Measurements from ENCODE around the gene OTC. TPM values are rescaled to one million over a fixed set of nuclear protein-coding genes. Genes with fewer than 3 reads are reported as not detected.

Gene OTC
- total RNA-seq, 1 donor from 2014 or later, result not detected

DNA sequence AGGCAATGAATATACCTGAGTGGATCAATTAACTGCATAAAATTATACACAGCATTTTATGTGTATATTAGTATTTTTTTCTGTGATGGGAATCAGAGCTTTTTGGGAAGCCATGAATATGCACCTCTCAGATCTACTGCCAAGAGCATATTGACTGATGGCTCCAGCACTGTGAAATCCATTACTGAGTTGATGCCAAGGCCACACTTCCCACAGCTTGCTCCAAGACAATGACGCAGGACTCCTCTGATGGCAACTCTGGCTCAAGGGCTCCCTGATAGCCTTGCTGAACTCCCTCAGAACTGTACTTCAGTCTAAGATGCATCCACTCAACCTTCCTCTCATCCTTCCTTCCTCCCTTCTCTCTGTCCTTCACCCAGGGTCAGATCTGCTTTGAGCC lies 82.7 kb downstream of the OTC start:
- H3K4me1 Mint-ChIP-seq (ENCODE audit: low read depth), result no peaks in the 10 kb centered on the region
- intact Hi-C loops (cut with micrococcal nuclease), result no loop called here
- no peaks in the 10 kb centered on the region for H3K9me3 Mint-ChIP-seq
- no peak overlapping the region for H3K4me3 Mint-ChIP-seq
- H3K27me3 Mint-ChIP-seq (ENCODE audit: insufficient read depth), result no peaks in the 10 kb centered on the region
- no peak for DNase-seq (ENCODE audit: low spot score)
- H3K27ac Mint-ChIP-seq, result no peak overlapping the region
- H3K36me3 Mint-ChIP-seq (ENCODE audit: low read depth), result no peaks in the 10 kb centered on the region

DNA sequence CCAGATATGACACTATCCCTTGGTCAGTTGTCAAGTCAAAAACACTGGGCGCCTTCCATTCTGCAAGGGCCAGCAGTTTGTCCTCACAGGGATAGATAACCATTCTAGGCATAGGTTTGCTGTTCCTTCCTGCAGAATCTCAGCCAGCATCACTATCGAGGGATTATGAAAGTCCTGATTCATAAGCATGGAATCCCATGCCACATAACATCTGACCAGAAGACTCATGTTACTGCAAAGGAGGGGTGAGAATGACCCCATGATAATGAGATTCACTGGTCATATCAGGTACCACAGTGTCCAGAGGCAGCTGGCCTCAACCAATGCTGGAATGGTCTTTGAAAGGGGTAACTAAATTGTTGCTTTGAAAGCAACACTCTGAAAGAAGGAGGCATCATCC lies 84.7 kb downstream of the OTC start:
- Mint-ChIP-seq H3K27me3 (ENCODE audit: insufficient read depth) (no peaks in the 10 kb centered on the region), H3K4me1 (ENCODE audit: low read depth) (no peaks in the 10 kb centered on the region), H3K27ac (no peak overlapping the region), H3K9me3 (no peaks in the 10 kb centered on the region), H3K4me3 (no peak overlapping the region), H3K36me3 (ENCODE audit: low read depth) (no peaks in the 10 kb centered on the region)
- intact Hi-C loops (cut with micrococcal nuclease), result no loop called here
- DNase-seq (ENCODE audit: low spot score), result no peak

DNA sequence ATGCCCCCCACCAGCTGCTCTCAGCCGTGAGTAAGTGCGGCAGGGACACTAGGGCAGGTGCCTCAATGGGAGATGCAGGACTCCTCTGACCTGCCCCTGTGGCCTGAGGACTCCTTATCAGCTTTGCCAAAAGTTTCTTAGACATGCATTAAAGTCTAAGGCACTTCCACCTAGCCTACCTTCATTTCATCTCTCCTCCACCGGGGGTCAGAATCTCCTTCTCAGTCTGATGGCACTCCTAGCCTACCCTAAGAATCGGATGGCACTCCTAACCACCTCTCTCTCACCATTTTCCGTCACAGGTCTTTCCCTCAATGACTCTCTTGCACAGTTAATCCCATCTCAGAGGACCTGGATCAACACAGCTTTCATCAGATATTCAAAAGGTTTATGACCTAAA lies 85.9 kb downstream of the OTC start:
- no peak overlapping the region for H3K27ac Mint-ChIP-seq
- no peaks in the 10 kb centered on the region for H3K9me3 Mint-ChIP-seq
- H3K4me3 Mint-ChIP-seq, result no peak overlapping the region
- no peaks in the 10 kb centered on the region for H3K27me3 Mint-ChIP-seq (ENCODE audit: insufficient read depth)
- no peaks in the 10 kb centered on the region for H3K4me1 Mint-ChIP-seq (ENCODE audit: low read depth)
- intact Hi-C loops (cut with micrococcal nuclease), result no loop called here
- no peaks in the 10 kb centered on the region for H3K36me3 Mint-ChIP-seq (ENCODE audit: low read depth)
- no peak for DNase-seq (ENCODE audit: low spot score)

DNA sequence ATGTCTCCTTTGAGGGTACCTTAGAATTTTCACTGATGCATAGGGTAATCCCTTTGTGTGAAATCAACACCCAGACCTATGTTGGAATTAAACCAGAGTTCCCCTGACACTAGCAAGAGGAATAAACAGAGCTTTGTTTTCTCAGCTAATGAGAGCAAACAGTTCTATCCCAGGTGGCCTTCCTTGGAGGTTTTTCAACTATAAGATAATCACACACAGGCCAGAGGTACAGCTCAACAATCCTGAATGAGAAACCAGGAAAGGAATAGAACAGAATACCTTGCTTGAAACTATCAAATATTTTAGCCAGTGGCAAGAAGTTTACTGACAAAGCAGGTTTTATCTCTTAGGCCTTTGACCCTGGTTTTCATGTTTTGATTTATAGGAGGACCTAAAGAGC lies 100.2 kb downstream of the OTC start:
- intact Hi-C loops (cut with micrococcal nuclease), result no loop called here
- Mint-ChIP-seq H3K4me3 (no peak overlapping the region), H3K27ac (no peak overlapping the region), H3K36me3 (ENCODE audit: low read depth) (no peaks in the 10 kb centered on the region), H3K4me1 (ENCODE audit: low read depth) (no peaks in the 10 kb centered on the region), H3K27me3 (ENCODE audit: insufficient read depth) (no peaks in the 10 kb centered on the region), H3K9me3 (no peaks in the 10 kb centered on the region)
- no peak for DNase-seq (ENCODE audit: low spot score)

DNA sequence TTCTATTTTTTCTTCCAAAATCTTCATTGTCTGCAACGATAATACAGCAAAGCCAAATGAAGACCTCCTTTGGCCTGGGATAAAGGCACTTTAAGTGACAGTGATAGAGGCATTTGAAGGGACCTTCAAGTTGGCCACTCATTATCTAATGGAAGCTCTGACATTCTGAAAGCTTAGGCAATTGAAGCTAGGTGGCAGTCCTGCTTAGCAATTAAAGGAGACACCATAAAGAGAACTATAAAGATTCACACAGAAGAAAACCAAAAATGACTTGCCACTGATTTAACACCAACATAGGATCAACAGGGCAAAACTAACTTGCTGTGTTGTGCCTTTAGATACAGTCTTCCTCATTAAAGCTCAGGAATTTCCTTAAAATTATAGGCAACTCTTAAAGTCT lies 105.7 kb downstream of the OTC start:
- H3K27ac Mint-ChIP-seq, result no peak overlapping the region
- no peaks in the 10 kb centered on the region for H3K36me3 Mint-ChIP-seq (ENCODE audit: low read depth)
- DNase-seq (ENCODE audit: low spot score), result no peak
- intact Hi-C loops (cut with micrococcal nuclease), result no loop called here
- no peaks in the 10 kb centered on the region for H3K9me3 Mint-ChIP-seq
- no peaks in the 10 kb centered on the region for H3K4me1 Mint-ChIP-seq (ENCODE audit: low read depth)
- no peak overlapping the region for H3K4me3 Mint-ChIP-seq
- H3K27me3 Mint-ChIP-seq (ENCODE audit: insufficient read depth), result no peaks in the 10 kb centered on the region

DNA sequence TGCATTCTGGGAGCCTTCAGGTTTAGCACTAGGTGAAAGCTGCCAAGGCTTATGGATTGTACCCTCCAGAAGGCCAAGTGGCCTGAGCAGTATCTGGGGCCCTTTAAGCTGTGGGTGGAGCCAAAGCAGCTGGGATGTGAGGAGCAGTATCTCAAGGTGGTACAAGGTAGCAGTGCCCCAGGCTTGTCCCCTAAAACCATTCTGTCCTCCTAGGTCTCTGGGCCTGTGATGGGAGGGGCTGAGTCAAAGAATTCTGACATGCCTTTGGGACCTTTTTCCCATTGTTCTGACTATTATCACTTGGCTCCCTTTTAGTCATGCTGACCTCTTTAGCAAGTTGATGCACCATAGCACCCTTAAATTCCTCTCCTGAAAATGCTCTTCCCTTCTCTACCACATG lies 109.9 kb downstream of the OTC start:
- no peaks in the 10 kb centered on the region for H3K36me3 Mint-ChIP-seq (ENCODE audit: low read depth)
- no peaks in the 10 kb centered on the region for H3K4me1 Mint-ChIP-seq (ENCODE audit: low read depth)
- H3K27ac Mint-ChIP-seq, result no peak overlapping the region
- no peaks in the 10 kb centered on the region for H3K27me3 Mint-ChIP-seq (ENCODE audit: insufficient read depth)
- intact Hi-C loops (cut with micrococcal nuclease), result no loop called here
- no peak for DNase-seq (ENCODE audit: low spot score)
- no peaks in the 10 kb centered on the region for H3K9me3 Mint-ChIP-seq
- no peak overlapping the region for H3K4me3 Mint-ChIP-seq

DNA sequence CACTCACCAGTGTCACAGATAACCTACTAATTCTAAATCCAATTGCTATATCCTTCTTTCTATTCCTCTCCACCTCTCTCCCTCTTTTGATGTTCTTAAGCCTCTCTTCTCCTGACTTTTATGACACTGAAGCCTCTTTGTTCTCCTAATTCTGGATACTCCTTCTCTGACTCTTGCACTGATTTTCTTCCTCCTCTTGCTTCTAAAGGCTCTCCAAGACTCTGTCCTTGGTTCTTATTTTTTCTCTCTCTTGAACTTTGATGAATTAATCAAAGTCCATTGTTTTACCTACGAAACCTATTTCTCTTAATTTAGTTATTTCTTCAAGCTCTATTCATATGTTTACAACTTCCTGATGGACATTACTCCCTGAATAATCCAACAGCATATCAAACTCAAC lies 113.3 kb downstream of the OTC start:
- Mint-ChIP-seq H3K36me3 (ENCODE audit: low read depth) (no peaks in the 10 kb centered on the region), H3K4me3 (no peak overlapping the region), H3K9me3 (no peaks in the 10 kb centered on the region), H3K27me3 (ENCODE audit: insufficient read depth) (no peaks in the 10 kb centered on the region), H3K27ac (no peak overlapping the region), H3K4me1 (ENCODE audit: low read depth) (no peaks in the 10 kb centered on the region)
- no peak for DNase-seq (ENCODE audit: low spot score)
- intact Hi-C loops (cut with micrococcal nuclease), result no loop called here

DNA sequence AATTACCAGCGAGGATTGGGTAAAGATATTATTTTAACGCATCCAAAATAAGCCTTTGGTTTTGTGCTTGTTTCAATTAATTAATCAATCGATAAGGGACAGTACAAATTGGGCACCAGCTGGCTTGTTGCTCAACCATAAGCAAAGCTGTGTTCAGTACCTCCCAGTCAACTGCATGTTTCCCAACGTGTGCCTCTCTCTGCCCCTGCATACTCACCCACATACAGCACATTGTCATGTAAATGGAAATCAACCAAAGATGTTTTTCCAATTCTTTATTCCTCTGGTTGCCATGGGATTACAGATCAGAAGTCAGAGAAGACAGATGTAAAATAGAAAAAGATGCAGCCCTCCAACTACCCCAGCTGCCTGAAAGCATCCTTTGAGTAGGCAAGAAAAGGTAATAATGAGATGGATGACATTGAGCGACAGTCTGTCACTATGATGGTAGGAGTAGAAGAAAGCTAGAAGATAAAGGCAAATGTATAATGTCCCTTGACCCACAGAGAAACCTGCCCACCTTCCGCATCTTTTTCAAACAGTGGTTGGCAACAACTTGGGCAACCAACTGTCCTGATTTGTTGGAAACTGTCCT lies 116.3 kb downstream of the OTC start:
- H3K4me3 Mint-ChIP-seq, result no peak overlapping the region
- no peaks in the 10 kb centered on the region for H3K4me1 Mint-ChIP-seq (ENCODE audit: low read depth)
- no peaks in the 10 kb centered on the region for H3K27me3 Mint-ChIP-seq (ENCODE audit: insufficient read depth)
- no peak for DNase-seq (ENCODE audit: low spot score)
- no peaks in the 10 kb centered on the region for H3K36me3 Mint-ChIP-seq (ENCODE audit: low read depth)
- intact Hi-C loops (cut with micrococcal nuclease), result no loop called here
- no peak overlapping the region for H3K27ac Mint-ChIP-seq
- H3K9me3 Mint-ChIP-seq, result no peaks in the 10 kb centered on the region

Other genes starting within 250 kb of the OTC start
- not detected in 2 replicates for gene SRPX, start 131.7 kb upstream of the OTC start, total RNA-seq
- 7.5 and 9.3 TPM in 2 replicates for gene RPGR, start 25.1 kb upstream of the OTC start, total RNA-seq
- 0.54 TPM in 1 of 2 replicates, not detected in the other for gene TSPAN7, start 208.9 kb downstream of the OTC start, total RNA-seq